ENCODE measurements around the gene NPAS3.

- no peak for TF ChIP-seq POLR2AphosphoS5 (IDR thresholded peaks at IDR 0.05; ENCODE audit: insufficient read depth, low read depth, low read length)
- no peak for TF ChIP-seq POLR2A (IDR thresholded peaks at IDR 0.05; ENCODE audit: low read depth, low read length)
- TF ChIP-seq, protein P1, sequence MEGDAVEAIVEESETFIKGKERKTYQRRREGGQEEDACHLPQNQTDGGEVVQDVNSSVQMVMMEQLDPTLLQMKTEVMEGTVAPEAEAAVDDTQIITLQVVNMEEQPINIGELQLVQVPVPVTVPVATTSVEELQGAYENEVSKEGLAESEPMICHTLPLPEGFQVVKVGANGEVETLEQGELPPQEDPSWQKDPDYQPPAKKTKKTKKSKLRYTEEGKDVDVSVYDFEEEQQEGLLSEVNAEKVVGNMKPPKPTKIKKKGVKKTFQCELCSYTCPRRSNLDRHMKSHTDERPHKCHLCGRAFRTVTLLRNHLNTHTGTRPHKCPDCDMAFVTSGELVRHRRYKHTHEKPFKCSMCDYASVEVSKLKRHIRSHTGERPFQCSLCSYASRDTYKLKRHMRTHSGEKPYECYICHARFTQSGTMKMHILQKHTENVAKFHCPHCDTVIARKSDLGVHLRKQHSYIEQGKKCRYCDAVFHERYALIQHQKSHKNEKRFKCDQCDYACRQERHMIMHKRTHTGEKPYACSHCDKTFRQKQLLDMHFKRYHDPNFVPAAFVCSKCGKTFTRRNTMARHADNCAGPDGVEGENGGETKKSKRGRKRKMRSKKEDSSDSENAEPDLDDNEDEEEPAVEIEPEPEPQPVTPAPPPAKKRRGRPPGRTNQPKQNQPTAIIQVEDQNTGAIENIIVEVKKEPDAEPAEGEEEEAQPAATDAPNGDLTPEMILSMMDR (IDR thresholded peaks at IDR 0.05; ENCODE audit: extremely low read depth in 1 of 2, insufficient read depth in 1 of 2, low read depth in 1 of 2, low read length in 2 of 2), result no peak
- TF ChIP-seq GATA2 (IDR thresholded peaks at IDR 0.05; ENCODE audit: insufficient read depth, insufficient read length, low read depth, low read length), result no peak
- TF ChIP-seq MYC (IDR thresholded peaks at IDR 0.05; ENCODE audit: low read depth, low read length), result no peak
Observed at GRCh38 chr14:33198684-33199083, 260.0 kb downstream of the NPAS3 start.

All from endothelial cell of umbilical vein (primary cell).